Calu3 (cell line): ENCODE results near the gene FOXP1. TPM values are rescaled to one million over a fixed set of nuclear protein-coding genes. Genes with fewer than 3 reads are reported as not detected.

Experiments used
- BruUV-seq: library from RNA; stranded (reverse); fragments of 400-500 nt; replicated peaks from 2 replicates; lab custom pipeline; 2021; lab: Mats Ljungman, UMichigan
- CTCF ChIA-PET: fragments of 300-600 bp; sonication (Branson Sonifier 250); formaldehyde crosslinking; loops from one replicate; lab custom pipeline; 2022; ENCODE audit warnings: antibody characterized with exemption; lab: Charles Lee
- DNase-seq: peaks from one replicate; pipeline ENCODE4 v3.0.0; 2022
- H3K27ac Mint-ChIP-seq: one replicate; pipeline ENCODE4 v1.8.0; 2022; ENCODE audit warnings: mixed read lengths; ENCODE audit not compliant: unreplicated experiment
- H3K27me3 Mint-ChIP-seq: one replicate; pipeline ENCODE4 v1.8.0; 2022; ENCODE audit warnings: mixed read lengths; ENCODE audit not compliant: unreplicated experiment
- H3K36me3 Mint-ChIP-seq: one replicate; pipeline ENCODE4 v1.8.0; 2022; ENCODE audit warnings: mild to moderate bottlenecking, moderate library complexity, mixed read lengths; ENCODE audit not compliant: insufficient read depth, unreplicated experiment
- H3K4me1 Mint-ChIP-seq: one replicate; pipeline ENCODE4 v1.8.0; 2022; ENCODE audit warnings: mild to moderate bottlenecking, low read depth, mixed read lengths; ENCODE audit not compliant: unreplicated experiment
- H3K4me3 Mint-ChIP-seq: one replicate; pipeline ENCODE4 v1.8.0; 2022; ENCODE audit warnings: mild to moderate bottlenecking, low read depth, moderate library complexity, mixed read lengths; ENCODE audit not compliant: unreplicated experiment
- H3K9me3 Mint-ChIP-seq: one replicate; pipeline ENCODE4 v1.8.0; 2022; ENCODE audit warnings: low read depth, mixed read lengths; ENCODE audit not compliant: unreplicated experiment
- CTCF ChIP-seq: fragments of 200-600 bp; IDR thresholded peaks from one replicate; pipeline ENCODE4 v1.8.0; 2022; ENCODE audit warnings: antibody characterized with exemption; ENCODE audit not compliant: unreplicated experiment
- intact Hi-C: fragments of 100-400 bp; cut with micrococcal nuclease; formaldehyde crosslinking; loops from one replicate; pipeline ENCODE4 v1.10.0; 2022; ENCODE audit not compliant: unreplicated experiment
- total RNA-seq: library from RNA; stranded (reverse); gene quantifications from 2 replicates; pipeline ENCODE4 v1.2.3, GENCODE V29; 2022

FOXP1 gene
- total RNA-seq, 1 experiment from 2014 or later: 82.8 TPM

- no peak for DNase-seq
- no TSS peak for BruUV-seq
- no peak overlapping the region for H3K27ac Mint-ChIP-seq
- no peak for TF ChIP-seq CTCF
- H3K9me3 Mint-ChIP-seq: no peaks in the 10 kb centered on the region
- no peak overlapping the region for H3K4me3 Mint-ChIP-seq
- H3K27me3 Mint-ChIP-seq: no peaks in the 10 kb centered on the region
- intact Hi-C loops: no loop called here
- no peaks in the 10 kb centered on the region for H3K4me1 Mint-ChIP-seq
- CTCF ChIA-PET: interaction anchor here (0.5 kb wide), 1 partner anchor 45 kb away, joined by 5 read pairs; no protein-coding TSS in a partner anchor
- no peaks in the 10 kb centered on the region for H3K36me3 Mint-ChIP-seq
These were observed 199.1 kb downstream of the FOXP1 start for GRCh38 chr3:71384388-71384787.

GRCh38 chr3:71380096-71380495 is 203.4 kb downstream of the FOXP1 start:
- BruUV-seq: no TSS peak
- Mint-ChIP-seq H3K27ac (no peak overlapping the region), H3K4me1 (no peaks in the 10 kb centered on the region), H3K27me3 (no peaks in the 10 kb centered on the region), H3K9me3 (no peaks in the 10 kb centered on the region), H3K4me3 (no peak overlapping the region), H3K36me3 (no peaks in the 10 kb centered on the region)
- no peak for DNase-seq
- CTCF ChIA-PET: no interaction called here
- no peak for TF ChIP-seq CTCF
- intact Hi-C loops: no loop called here

GRCh38 chr3:71378509-71378908 is 205.0 kb downstream of the FOXP1 start:
- DNase-seq: no peak
- Mint-ChIP-seq H3K27me3 (no peaks in the 10 kb centered on the region), H3K4me3 (no peak overlapping the region), H3K9me3 (no peaks in the 10 kb centered on the region), H3K27ac (no peak overlapping the region), H3K36me3 (no peaks in the 10 kb centered on the region), H3K4me1 (no peaks in the 10 kb centered on the region)
- no TSS peak for BruUV-seq
- no peak for TF ChIP-seq CTCF
- CTCF ChIA-PET: no interaction called here
- intact Hi-C loops: no loop called here

DNA sequence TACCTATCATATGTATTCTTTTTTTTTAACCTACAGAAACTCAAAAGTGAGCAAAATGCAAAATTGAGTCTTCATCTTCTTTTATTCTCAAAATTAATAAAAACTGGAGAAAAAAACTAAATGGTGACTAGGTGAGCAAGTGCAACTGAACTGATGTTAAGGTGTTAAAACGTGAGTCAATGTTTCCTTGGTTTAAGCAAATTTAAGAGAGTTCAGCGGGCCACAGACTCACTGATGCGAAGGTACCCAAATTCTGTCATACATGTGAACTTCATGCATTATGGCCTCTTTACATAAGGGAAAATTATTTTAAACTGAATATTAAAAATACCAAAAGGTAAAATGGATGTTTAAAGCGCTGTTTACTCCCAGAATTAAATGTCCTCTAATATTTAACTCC is 206.6 kb downstream of the FOXP1 start:
- intact Hi-C loops: no loop called here
- Mint-ChIP-seq H3K27ac (no peak overlapping the region), H3K9me3 (no peaks in the 10 kb centered on the region), H3K4me1 (no peaks in the 10 kb centered on the region), H3K4me3 (no peak overlapping the region), H3K27me3 (no peaks in the 10 kb centered on the region), H3K36me3 (no peaks in the 10 kb centered on the region)
- no TSS peak for BruUV-seq
- no peak for TF ChIP-seq CTCF
- CTCF ChIA-PET: no interaction called here
- no peak for DNase-seq
